ENCODE data around the gene PDSS2. TPM values are rescaled to one million over a fixed set of nuclear protein-coding genes. Genes with fewer than 3 reads are reported as not detected.
A peak's percentile ranks its signal among the peaks of the same experiment; 100 is the strongest.
"Not testable (repeated sequence)": the region's sequence is repeated elsewhere in the genome, so short reads cannot be mapped to it uniquely, and the experiment has no call there.

Gene PDSS2
- total RNA-seq, 1 experiment from 2014 or later: 17.7 TPM

GRCh38 chr6:107135048-107135680 lies 324.2 kb downstream of the PDSS2 start:
- CTCF ChIA-PET: interaction anchor here (0.7 kb wide), 1 partner anchor 578 kb away, joined by 3 read pairs; no protein-coding TSS in a partner anchor
- H3K27me3 ChIP-seq (ENCODE audit: control insufficient read depth, insufficient read depth, low read length); in situ Hi-C loops (cut with HindIII; ENCODE audit: low pct_unique_long_range_greater_than_20kb, low sequenced_read_pairs); BruUV-seq (replicated peaks); H3K36me3 ChIP-seq (ENCODE audit: control insufficient read depth, insufficient read depth, low read length); DNase-seq (ENCODE audit: low read depth, low spot score); H3K27ac ChIP-seq (ENCODE audit: low read length); H3K9me3 ChIP-seq (ENCODE audit: control insufficient read depth, insufficient read depth, low read depth, low read length); ATAC-seq; H3K4me1 ChIP-seq (ENCODE audit: control insufficient read depth, insufficient read depth, low read length); H3K4me3 ChIP-seq (ENCODE audit: low read depth in 2 of 2, low read length in 2 of 2): not testable (repeated sequence)
- POLR2A ChIA-PET: interaction anchor here (0.6 kb wide), 1 partner anchor 115 kb away, joined by 7 read pairs; no protein-coding TSS in a partner anchor
- intact Hi-C loops (cut with micrococcal nuclease; ENCODE audit: unreplicated experiment): loop anchor here (10.0 kb wide), 1 partner anchor 540 kb away; no protein-coding TSS in a partner anchor

GRCh38 chr6:107132330-107132954 lies 326.9 kb downstream of the PDSS2 start:
- H3K27me3 ChIP-seq (ENCODE audit: control insufficient read depth, insufficient read depth, low read length): no peaks in the 10 kb centered on the region
- ATAC-seq: no peak
- DNase-seq (ENCODE audit: low read depth, low spot score): no peak
- no peaks in the 10 kb centered on the region for H3K36me3 ChIP-seq (ENCODE audit: control insufficient read depth, insufficient read depth, low read length)
- H3K4me1 ChIP-seq (ENCODE audit: control insufficient read depth, insufficient read depth, low read length): peaks cover 3% of the 10 kb centered on the region; the same call in 1 of the 2 replicates
- CTCF ChIA-PET: interaction anchor here (0.6 to 0.7 kb wide), 3 partner anchors 327 to 341 kb away, joined by 5 to 7 read pairs (median 5); no protein-coding TSS in a partner anchor
- TF ChIP-seq POLR2AphosphoS5 (IDR thresholded peaks at IDR 0.05; ENCODE audit: low read depth, low read length) (no peak), TCF7L2 (IDR thresholded peaks at IDR 0.05; ENCODE audit: low read depth, low read length) (no peak), SIN3A (IDR thresholded peaks at IDR 0.05; ENCODE audit: borderline replicate concordance, insufficient read depth, low read depth, low read length) (no peak)
- TF ChIP-seq, protein P1, sequence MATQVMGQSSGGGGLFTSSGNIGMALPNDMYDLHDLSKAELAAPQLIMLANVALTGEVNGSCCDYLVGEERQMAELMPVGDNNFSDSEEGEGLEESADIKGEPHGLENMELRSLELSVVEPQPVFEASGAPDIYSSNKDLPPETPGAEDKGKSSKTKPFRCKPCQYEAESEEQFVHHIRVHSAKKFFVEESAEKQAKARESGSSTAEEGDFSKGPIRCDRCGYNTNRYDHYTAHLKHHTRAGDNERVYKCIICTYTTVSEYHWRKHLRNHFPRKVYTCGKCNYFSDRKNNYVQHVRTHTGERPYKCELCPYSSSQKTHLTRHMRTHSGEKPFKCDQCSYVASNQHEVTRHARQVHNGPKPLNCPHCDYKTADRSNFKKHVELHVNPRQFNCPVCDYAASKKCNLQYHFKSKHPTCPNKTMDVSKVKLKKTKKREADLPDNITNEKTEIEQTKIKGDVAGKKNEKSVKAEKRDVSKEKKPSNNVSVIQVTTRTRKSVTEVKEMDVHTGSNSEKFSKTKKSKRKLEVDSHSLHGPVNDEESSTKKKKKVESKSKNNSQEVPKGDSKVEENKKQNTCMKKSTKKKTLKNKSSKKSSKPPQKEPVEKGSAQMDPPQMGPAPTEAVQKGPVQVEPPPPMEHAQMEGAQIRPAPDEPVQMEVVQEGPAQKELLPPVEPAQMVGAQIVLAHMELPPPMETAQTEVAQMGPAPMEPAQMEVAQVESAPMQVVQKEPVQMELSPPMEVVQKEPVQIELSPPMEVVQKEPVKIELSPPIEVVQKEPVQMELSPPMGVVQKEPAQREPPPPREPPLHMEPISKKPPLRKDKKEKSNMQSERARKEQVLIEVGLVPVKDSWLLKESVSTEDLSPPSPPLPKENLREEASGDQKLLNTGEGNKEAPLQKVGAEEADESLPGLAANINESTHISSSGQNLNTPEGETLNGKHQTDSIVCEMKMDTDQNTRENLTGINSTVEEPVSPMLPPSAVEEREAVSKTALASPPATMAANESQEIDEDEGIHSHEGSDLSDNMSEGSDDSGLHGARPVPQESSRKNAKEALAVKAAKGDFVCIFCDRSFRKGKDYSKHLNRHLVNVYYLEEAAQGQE (IDR thresholded peaks at IDR 0.05; ENCODE audit: insufficient read depth in 1 of 2, low read depth in 2 of 2, low read length in 1 of 2): no peak
- TF ChIP-seq, protein P2, sequence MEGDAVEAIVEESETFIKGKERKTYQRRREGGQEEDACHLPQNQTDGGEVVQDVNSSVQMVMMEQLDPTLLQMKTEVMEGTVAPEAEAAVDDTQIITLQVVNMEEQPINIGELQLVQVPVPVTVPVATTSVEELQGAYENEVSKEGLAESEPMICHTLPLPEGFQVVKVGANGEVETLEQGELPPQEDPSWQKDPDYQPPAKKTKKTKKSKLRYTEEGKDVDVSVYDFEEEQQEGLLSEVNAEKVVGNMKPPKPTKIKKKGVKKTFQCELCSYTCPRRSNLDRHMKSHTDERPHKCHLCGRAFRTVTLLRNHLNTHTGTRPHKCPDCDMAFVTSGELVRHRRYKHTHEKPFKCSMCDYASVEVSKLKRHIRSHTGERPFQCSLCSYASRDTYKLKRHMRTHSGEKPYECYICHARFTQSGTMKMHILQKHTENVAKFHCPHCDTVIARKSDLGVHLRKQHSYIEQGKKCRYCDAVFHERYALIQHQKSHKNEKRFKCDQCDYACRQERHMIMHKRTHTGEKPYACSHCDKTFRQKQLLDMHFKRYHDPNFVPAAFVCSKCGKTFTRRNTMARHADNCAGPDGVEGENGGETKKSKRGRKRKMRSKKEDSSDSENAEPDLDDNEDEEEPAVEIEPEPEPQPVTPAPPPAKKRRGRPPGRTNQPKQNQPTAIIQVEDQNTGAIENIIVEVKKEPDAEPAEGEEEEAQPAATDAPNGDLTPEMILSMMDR (IDR thresholded peaks at IDR 0.05): peak; percentile 88
- in situ Hi-C loops (cut with HindIII; ENCODE audit: low pct_unique_long_range_greater_than_20kb, low sequenced_read_pairs): no loop called here
- H3K4me3 ChIP-seq (ENCODE audit: low read depth in 2 of 2, low read length in 2 of 2): no peak overlapping the region
- no peak overlapping the region for H3K27ac ChIP-seq (ENCODE audit: low read length)
- no peaks in the 10 kb centered on the region for H3K9me3 ChIP-seq (ENCODE audit: control insufficient read depth, insufficient read depth, low read depth, low read length)
- POLR2A ChIA-PET: no interaction called here
- BruUV-seq (replicated peaks): no TSS peak
- intact Hi-C loops (cut with micrococcal nuclease; ENCODE audit: unreplicated experiment): loop anchor here (10.0 kb wide), 1 partner anchor 542 kb away; no protein-coding TSS in a partner anchor

Data from Panc1 (cell line).